SIG-M5 treated with dmso at 0.1 percent for 504 hours (cell line): ENCODE measurements around the gene CNOT6.
"Not testable (repeated sequence)": the region's sequence is repeated elsewhere in the genome, so short reads cannot be mapped to it uniquely, and the experiment has no call there.

Experiments
- DNase-seq: peaks from one replicate; lab custom pipeline; 2025; ENCODE audit not compliant: unreplicated experiment; lab: John Stamatoyannopoulos, UW

Gene CNOT6

DNA sequence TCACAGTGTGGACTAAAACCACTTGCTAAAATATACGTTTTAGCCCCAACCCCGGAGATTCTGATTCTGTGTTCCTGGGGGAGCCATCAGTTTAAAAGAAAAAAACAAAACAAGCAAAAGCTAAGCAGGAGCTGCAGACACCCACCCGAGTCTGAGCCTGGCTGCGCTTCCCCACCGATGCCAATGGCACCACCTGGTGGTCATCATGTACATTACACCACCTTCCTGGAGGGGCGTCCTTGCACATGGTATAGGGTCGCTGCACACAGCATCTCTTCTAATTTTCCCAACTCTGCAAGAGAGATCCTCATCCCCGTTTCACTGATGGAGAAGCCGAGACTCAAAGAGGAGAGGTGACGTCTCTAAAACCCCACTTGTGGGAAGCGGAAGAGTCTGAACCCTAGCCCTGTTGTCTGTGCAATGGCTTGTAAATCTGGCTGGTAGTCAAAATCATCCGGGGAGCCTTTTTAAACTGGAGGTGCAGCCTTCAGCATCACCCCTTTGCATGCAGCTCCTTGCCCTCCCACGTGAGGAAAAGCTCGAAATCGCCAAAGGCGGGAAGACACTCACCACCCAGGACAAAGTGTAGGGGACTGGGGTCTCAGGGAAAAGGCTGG, 23.1 kb upstream of the CNOT6 start:
- DNase-seq = peak; percentile 31

DNA sequence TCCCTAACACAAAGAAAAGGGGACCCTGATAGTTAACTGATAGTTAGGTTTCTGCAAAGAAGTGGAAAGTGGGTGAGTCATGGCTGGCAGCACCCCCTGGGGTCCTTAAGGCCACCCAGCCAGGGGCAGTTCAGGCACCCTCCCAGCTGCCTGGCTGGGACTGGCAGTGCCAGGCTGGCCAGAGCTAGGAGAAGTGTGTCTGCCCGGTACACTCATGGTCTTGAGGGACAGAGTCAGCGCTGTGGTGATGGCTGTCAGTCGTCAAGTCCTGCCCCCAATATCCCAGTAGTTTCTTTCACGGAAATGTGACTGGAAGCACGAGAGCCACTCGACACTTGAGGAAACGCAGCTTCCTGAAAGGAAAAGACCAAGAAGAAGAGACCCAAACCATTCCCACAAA, 22.3 kb upstream of the CNOT6 start:
- DNase-seq = no peak

DNA sequence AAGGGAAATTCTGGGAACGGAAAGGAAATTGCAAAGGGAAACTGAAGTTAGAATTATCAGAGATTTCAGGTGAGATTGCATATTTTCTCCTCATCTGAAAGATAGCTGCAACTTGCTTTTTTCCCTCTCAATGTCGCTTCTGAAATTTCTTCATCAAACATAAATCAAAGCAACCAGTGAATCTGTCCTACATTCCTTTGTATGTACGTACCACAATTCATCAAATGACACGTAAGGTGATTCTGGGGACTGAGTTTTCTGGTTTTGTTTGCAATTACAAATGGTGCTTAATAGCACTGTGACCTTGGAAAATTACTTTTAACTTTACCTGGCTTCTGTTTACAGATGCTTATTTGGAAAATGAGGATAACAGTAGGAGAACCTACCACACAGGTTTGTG, 21.9 kb upstream of the CNOT6 start:
- DNase-seq = no peak

DNA sequence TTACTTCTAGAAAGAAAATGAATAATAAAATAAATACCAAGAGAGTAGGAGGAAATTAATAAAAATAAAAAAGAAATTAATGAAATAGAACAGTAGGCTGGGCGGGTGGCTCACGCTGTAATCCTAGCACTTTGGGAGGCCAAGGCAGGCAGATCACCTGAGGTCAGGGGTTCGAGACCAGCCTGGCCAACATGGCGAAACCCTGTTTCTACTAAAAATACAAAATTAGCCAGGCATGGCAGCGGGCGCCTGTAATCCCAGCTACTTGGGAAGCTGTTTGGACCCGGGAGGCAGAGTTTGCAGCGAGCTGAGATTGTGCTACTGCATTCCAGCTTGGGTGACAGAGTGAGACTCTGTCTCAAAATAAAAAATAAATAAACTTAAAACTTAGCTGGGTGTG, 20.8 kb upstream of the CNOT6 start:
- DNase-seq = not testable (repeated sequence)

DNA sequence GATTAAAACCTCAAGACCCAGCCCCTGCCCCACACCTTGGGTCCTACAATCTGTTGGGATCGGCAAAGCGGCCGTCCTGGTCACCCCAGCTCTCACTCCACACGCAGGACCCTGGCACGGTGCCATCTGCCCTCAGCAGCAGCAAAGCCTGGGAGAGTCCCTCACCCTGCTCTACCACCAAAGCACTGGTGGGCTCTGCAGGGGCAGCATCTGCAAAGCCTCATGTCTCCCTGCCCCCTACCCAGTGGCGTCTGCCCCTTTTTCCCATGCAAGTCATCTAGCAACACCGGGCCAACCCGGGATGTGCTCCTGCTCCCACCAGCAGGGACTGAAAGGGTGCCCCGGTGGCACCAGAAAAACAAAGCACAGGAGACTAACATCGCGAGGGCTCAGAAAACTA, 19.6 kb upstream of the CNOT6 start:
- no peak for DNase-seq

DNA sequence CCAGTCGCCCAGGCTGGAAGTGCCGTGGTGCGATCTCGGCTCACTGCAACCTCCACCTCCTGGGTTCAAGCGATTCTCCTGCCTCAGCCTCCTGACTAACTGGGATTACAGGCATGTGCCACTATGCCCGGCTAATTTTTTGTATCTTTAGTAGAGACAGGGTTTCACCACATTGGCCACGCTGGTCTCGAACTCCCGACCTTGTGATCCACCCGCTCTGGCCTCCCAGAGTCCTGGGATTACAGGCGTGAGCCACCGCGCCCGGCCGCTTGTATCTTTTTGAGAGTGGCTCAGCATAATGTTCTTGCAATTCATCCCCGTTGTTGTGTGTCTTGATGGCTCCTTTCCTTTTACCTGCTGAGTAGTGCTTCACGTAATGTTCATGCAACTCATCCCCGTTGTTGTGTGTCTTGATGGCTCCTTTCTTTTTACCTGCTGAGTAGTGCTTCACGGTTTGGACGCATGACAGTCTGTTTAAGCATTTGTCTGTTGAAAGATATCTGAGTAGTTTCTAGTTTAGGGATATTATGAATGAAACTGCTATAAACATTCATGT, 18.1 kb upstream of the CNOT6 start:
- not testable (repeated sequence) for DNase-seq

DNA sequence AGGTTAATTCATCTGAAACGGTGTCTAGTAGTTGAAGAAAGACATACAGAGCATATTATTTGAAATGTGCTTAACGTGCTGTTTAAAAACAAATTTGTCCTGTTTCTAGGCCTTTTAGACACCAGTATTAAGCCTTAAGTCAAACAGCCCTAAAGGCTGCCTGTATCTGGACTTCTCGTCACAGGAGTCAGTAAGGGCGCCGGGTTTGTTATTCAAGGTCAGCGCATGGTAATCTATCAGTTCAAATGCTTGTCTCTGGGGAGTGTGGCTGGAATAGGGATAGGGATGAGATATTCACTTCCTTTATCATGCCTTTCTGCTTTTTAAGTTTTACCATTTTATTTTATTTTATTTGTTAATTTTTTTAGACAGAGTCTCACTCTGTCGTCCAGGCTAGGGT, 9.4 kb upstream of the CNOT6 start:
- DNase-seq = no peak

DNA sequence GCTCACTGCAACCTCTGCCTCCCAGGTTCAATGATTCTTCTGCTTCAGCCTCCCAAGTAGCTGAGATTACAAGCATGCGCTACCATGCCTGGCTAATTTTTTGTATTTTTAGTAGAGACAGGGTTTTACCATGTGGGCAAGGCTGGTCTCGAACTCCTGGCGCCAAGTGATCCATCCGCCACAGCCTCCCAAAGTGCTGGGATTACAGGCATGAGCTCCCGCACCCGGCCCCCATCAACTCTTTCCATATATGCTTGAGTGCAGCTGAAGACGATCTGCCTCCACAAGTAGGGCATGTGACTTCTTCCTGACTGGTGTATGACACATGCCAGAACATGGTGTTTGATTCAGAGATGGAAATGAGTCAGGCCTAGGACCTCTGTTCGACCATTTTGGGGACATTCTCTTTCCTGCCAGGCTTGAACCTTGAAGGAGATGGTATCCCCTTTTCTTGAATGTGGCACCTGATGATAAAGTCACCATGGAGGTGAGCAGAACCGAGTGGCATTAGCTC, 7.5 kb upstream of the CNOT6 start:
- no peak for DNase-seq

DNA sequence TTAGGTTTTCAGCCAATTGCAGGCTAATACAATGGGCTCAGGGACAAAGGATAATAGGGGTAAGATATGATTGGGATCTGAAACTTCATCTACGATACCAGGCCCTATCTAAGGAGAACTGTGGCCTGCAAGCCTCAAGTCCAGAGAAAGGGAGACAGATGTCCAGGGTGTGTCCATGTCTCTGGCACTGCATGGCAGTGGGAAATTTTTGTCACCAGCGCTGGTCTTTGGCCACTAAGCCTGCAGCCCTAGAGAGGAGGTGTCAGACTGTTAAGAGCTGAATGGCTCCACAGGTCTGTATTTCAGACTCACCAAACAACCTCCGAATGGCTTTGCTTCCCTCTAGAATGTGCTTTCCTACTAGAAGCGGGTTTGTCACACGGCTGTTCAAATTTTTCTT, 6.6 kb upstream of the CNOT6 start:
- DNase-seq = no peak

DNA sequence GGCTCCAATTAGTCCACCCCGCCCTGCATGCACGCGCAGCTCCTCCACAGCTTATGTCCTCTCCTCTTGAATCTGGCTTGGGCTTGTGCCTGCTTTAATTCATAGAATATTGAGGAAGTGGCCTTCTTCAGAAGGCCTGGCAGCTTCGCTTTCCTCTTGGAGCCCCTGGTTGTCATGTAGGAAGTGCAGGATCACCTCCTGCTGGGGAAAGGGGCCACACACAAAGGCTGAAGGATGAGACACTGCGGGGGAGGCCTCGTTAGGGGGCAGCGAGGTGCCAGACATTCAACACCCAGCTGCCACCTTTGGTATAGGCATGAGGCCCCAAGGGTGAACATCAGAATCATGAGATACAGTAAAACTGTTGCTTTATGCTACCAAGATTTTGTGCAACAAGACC, 2.7 kb upstream of the CNOT6 start:
- peak; percentile 24 for DNase-seq

DNA sequence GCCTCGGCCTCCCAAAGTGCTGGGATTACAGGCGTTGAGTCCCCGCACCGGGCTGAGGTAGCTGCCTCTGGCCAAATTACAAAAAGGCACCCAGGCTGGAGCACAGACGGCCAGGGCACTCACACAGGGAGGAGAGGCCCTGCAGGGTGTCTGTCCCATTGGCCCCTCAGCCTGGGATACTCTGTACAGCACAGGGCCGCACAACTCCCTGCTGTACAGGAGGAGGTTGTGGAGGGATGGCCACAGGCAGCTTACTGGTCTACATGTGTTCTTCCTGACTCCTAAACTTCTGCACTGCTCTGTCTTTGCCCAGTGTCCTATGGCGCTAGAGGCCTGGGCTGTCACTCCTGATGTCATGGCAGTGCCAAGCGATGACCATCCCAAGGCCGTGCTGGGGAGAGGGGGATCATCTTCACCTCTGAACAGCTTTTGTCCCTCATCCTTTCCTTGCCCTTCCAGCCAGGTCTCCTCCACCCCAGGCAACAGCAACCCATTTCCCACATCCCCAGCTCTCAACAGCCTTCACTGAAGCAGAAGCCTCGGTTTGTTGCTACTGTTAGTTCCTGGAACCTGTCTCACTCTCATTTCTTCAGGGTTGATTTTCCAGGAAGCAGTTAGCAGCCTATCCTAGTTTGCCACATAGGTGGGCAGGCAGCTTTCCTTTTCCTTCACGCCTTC, 1.8 kb upstream of the CNOT6 start:
- DNase-seq = no peak

DNA sequence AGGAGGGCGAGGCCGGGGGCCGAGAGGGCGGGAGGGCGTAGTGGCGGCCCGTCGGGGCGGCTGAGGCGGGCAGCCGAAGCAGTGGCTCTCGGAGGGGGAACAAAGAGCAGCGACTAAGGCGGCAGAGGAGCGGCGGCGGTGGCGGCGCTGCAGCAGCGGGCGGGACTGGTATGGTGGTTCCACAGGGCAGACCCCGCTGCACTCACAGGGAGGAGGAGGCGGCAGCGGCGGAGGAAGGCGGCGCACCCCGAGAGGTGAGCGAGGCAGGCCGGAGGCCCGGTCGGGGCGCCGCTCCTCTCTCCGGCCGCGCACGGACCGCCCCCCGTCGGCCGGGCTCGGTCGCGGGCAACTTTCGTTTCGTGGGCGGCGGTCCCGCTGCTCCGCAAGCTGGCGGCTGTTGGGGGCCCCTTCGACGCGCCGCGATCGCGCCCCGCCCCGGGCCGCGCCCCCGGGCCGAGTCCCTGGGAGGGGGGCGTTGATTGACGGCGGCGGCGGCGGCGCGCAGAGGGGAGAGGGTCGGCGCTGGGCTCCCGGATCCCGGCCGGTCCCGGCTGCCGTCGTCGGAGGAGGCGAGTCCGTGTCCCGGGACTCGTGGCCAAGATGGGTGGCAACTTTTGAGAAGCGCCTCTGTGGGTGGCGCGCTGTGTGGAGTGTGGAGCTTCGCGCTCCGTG, 467 bp downstream of the CNOT6 start:
- no peak for DNase-seq

DNA sequence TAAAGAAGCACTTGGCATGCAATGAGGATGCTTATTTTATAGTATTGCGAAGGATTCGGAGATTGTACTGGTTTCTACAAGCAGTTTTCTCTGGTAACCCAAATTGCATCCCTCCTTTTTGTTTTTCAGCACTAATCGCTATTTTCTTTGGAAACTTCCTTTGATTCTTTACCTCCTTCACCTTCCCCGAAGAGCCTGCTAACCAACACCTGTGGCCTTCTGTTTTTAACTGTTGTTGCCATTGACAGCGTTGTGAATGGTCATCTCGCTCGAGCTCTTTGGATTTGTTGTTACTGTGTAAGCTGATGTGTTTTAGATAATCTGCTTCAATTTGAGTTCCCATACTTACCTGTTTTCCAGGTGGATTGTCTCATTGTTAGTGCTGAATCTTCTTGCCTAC, 1.1 kb downstream of the CNOT6 start:
- no peak for DNase-seq

DNA sequence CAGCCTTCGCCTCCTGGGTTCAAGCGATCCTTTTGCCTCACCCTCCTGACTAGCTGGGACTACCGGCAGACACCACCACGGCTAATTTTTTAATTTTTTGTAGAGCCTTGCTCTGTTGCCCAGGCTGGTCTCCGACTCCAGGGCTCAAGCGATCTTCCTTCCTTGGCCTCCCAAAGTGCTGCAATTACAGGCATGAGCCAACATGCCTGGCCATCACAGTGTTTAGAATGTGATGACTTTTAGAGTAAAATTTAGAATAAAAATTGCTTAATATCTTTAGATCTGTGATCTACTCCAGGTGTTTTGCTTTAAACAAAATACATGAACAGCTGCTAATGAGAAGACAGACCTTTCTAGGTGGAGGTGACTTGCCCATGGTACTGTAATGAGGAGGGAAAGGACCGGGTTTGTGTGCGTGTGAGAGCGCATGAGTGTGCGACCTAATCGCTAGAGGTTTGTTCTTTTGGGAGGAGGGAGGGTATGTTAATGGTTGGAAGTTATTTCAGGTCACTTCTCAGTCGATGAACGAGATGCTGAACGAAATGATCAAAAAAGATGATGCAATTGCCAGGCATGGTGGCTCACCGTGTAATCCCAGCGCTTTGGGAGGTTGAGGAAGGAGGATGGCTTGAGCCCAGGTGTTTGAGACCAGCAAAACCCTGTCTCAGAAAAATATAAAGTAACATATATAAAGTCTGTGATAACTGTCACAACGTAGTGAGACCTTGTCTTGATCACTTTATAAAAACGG, 2.0 kb downstream of the CNOT6 start:
- no peak for DNase-seq

DNA sequence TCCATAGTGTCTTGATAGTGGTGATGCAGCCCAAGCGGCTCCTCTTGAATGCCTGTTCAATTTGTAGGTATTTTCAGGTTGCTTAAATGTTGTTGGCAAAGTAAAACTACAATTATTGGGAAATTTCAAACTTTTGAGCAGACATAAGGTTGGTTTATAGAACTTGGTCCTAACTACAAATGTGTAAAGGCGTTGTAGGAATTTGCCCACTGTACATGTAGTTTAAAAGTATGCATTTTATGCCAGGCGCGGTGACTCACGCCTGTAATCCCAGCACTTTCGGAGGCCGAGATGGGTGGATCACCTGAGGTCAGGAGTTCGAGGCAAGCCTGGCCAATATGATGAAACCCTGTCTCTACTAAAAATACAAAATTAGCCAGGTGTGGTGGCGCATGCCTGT, 2.6 kb downstream of the CNOT6 start:
- DNase-seq = not testable (repeated sequence)

DNA sequence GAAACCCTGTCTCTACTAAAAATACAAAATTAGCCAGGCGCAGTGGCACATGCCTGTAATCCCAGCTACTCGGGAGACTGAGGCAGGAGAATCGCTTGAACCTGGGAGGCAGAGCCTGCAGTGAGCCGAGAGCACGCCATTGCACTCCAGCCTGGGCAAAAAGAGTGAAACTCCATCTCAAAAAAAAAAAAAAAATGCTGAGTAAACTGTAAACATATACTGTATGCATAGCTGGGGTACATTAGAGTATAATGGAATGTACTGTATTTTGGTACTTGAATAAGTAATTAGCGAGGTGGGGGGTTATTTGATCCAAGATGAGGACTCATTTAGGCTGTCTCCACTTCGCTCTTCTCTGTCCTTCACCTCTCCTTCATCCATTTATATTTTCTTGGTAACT, 3.7 kb downstream of the CNOT6 start:
- not testable (repeated sequence) for DNase-seq

DNA sequence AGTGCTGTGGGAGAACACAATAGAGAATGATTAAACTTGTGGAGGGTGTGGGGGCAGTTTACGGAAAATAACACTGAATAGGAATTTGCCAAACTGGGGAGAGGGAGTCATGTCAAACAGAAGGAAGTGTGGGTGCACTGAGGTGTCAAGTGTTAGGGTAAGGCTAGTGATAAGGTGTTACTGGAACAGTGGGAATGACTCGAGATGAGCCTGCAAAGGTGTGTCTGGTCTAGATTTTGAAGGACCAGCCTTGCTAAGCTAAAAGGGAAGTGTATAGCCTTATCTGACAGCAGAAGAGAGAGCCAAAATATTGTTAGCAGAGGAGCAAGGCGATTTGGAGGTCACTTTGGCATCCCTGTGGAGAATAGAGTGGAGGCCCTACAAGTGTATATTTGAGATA, 4.2 kb downstream of the CNOT6 start:
- no peak for DNase-seq

DNA sequence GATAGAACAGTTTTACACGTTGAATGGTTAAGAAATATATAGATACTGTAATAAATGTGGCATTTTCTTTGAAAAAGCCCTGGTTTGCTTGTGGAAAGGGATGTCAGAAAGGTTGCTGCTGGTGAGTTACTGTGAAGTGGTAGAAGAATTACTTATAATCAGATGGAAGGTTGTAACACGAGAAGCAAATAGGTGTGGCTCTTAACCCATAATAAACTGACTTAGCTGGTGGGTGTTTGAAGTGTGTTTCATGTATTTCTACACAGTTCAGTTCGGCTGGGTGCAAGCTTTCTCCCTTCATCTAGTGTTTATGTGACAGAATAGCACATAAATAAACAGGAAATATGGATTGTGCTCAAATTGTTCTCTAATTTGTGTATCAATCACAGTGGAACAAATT, 5.5 kb downstream of the CNOT6 start:
- DNase-seq = no peak

DNA sequence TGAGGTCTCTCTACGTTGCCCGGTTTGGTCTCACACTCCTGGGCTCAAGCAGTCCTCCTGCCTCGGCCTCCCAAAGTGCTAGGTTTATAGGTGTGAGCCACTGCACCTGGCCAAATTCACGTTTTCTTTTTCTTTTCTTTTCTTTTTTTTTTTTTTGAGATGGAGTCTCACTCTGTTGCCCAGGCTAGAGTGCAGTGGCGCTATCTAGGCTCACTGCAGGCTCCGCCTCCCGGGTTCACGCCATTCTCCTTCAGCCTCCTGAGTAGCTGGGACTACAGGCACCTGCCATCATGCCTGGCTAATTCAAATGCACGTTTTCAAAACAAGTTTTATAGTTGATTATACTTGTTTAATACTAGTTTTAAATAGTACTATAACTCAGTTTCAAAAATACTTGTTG, 6.1 kb downstream of the CNOT6 start:
- DNase-seq = not testable (repeated sequence)

DNA sequence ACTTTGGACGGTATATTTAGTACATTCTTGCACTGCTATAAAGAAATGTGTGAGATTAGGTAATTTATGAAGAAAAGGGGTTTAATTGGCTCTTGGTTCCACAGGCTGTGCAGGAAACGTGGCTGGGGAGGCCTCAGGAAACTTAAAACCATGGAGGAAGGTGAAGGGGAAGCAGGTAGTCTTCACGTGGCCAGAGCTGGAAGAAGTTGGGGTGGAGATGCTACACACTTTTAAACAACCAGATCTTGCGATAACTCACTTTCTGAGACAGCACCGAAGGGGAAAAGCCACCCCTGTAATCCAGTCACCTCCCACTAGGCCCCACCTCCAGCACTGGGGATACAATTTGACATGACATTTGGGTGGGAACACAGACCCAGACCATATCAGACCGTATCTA, 13.5 kb downstream of the CNOT6 start:
- no peak for DNase-seq

DNA sequence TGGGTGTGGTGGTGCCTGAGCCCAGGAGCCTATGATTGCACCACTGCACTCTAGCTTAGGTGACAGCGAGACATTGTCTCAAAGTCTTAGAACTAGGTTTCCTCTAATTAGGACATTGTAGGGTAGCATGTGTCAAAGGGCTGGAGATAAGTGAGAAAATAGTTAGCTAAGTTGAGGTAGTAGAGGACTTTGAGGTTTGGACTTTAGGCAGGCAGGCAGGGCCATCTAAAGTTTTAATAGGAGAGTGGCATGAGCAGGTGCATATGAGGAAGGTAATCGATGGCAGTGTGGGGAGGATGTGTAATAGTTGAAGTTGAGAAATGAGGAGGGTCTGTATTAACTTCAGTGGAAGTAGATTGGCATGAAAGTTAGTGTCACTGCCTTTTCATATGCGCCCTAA, 21.1 kb downstream of the CNOT6 start:
- DNase-seq = no peak
